AG10803 (cell line): ENCODE results near the gene ADAM33.
A peak's percentile ranks its signal among the peaks of the same experiment; 100 is the strongest.

ENCODE experiments used
- DNase-seq: peaks from one replicate; pipeline ENCODE4 v3.0.0; 2010; ENCODE audit warnings: low read depth
- H3K4me3 ChIP-seq: 2 replicates; pipeline ENCODE4 v1.5.1; 2011; ENCODE audit warnings: mild to moderate bottlenecking, low read length, control low read depth
- TF ChIP-seq, protein P1 (sequence below): conservative IDR thresholded peaks from 2 replicates; pipeline ENCODE4 v1.5.1; 2011; ENCODE audit warnings: mild to moderate bottlenecking, low read length, control low read depth, inconsistent platforms

The ADAM33 gene, protein sequence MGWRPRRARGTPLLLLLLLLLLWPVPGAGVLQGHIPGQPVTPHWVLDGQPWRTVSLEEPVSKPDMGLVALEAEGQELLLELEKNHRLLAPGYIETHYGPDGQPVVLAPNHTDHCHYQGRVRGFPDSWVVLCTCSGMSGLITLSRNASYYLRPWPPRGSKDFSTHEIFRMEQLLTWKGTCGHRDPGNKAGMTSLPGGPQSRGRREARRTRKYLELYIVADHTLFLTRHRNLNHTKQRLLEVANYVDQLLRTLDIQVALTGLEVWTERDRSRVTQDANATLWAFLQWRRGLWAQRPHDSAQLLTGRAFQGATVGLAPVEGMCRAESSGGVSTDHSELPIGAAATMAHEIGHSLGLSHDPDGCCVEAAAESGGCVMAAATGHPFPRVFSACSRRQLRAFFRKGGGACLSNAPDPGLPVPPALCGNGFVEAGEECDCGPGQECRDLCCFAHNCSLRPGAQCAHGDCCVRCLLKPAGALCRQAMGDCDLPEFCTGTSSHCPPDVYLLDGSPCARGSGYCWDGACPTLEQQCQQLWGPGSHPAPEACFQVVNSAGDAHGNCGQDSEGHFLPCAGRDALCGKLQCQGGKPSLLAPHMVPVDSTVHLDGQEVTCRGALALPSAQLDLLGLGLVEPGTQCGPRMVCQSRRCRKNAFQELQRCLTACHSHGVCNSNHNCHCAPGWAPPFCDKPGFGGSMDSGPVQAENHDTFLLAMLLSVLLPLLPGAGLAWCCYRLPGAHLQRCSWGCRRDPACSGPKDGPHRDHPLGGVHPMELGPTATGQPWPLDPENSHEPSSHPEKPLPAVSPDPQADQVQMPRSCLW

DNA sequence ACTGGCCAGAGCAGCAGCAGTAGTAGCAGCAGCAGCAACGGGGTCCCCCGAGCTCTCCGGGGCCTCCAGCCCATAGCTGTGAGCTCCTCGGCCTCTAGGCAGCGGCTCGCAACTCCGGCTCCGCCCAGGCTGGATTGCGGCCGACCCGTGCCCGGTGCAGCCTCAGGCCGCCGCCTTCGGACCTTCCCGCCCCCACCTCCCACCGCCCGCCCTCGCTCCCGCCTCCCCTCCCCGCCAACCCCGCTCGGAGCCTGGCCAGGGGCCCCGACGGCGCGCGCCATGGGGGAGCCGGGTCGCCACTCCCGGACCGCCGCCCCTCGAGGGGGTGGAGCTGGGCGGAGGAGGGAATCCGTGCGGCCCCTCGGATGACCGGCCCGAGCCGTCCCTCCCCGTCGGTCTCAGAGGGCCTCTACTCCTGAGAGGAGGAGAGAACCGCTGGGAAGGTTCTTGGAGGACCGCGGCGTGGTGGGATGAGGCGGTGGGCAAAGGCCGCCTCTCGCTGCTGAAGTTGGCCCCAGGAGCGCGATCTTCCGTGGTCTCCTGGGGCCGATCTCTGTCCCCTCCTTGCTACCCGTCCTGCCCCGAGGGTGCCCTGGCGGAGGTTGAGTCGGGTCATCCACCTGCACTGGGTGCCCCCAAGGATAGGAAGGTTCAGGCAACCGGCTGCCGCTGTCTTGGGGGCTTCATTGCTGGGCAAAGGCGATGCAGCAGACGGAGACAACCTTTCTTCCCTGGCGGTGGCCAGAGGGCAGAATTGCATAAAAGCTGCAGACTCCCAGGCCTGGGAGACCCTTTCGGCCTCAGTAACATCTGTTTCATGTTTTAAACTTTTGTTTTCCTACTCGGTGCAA, at the start of gene ADAM33:
ADAM33 (minus strand) TSS at position 80 of the 851 bp plus-strand sequence; CDS start at position 74, 6 bp downstream.
- peak within 1 kb of the TSS; percentile 97 for H3K4me3 ChIP-seq
- TF ChIP-seq, protein P1, sequence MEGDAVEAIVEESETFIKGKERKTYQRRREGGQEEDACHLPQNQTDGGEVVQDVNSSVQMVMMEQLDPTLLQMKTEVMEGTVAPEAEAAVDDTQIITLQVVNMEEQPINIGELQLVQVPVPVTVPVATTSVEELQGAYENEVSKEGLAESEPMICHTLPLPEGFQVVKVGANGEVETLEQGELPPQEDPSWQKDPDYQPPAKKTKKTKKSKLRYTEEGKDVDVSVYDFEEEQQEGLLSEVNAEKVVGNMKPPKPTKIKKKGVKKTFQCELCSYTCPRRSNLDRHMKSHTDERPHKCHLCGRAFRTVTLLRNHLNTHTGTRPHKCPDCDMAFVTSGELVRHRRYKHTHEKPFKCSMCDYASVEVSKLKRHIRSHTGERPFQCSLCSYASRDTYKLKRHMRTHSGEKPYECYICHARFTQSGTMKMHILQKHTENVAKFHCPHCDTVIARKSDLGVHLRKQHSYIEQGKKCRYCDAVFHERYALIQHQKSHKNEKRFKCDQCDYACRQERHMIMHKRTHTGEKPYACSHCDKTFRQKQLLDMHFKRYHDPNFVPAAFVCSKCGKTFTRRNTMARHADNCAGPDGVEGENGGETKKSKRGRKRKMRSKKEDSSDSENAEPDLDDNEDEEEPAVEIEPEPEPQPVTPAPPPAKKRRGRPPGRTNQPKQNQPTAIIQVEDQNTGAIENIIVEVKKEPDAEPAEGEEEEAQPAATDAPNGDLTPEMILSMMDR = no peak; the same call in 1 of the 2 replicates
- DNase-seq = peak; percentile 62

GRCh38 chr20:3730803-3731672, 49.2 kb upstream of the ADAM33 start:
- DNase-seq = no peak
- H3K4me3 ChIP-seq = no peak overlapping the region
- TF ChIP-seq, protein P1 = no peak

GRCh38 chr20:3729811-3730540, 48.2 kb upstream of the ADAM33 start:
- no peak for DNase-seq
- no peak overlapping the region for H3K4me3 ChIP-seq
- TF ChIP-seq, protein P1 = no peak

DNA sequence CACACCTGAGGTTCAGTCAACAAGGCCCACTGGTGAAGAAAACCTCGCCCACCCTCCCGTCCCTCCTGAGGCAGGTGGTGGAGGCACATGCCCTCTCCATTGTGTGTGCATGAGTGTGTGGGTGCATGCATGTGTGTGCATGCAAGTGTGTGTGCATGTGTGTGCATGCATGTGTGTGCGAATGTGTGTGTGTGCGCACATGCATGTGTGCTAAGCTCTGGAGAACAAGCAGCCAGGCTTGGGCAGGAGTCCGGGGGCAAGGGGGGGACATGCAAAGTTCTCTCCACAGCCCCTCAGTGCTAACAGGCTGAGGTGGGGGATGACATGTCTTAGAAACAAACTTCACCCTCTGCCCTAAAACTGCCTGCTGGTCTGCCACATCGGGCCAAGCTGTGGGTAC, 47.6 kb upstream of the ADAM33 start:
- no peak for DNase-seq
- TF ChIP-seq, protein P1 = no peak

GRCh38 chr20:3728876-3729275, 47.1 kb upstream of the ADAM33 start:
- TF ChIP-seq, protein P1 = no peak
- no peak overlapping the region for H3K4me3 ChIP-seq
- no peak for DNase-seq

More for the DNA sequence above, 47.6 kb upstream of the ADAM33 start:
- H3K4me3 ChIP-seq = no peak overlapping the region
